Spleen (tissue), 7 donors: ENCODE data around the gene USP49.

Experiments
- POLR2A ChIP-seq, 3 donors: fragments of 450-650 bp; IDR thresholded peaks; one replicate each; pipeline ENCODE4 v1.5.1; 2017; ENCODE audit warnings: antibody characterized with exemption in 3 of 3, mild to moderate bottlenecking in 1 of 3
- TF ChIP-seq, protein P1 (sequence below), 11 experiments: fragments of 200-600 bp in 7 of 11; fragments of 450-650 bp in 4 of 11; sonication (generic) in 4 of 11; IDR thresholded peaks in 8 of 11; conservative IDR thresholded peaks in 3 of 11; 1 replicate in 7 of 11; 2 replicates in 4 of 11; pipeline versions ENCODE4 v1.4.0 to v1.8.0; 2016 to 2021; ENCODE audit warnings: antibody characterized with exemption in 11 of 11, inconsistent platforms in 4 of 11, mild to moderate bottlenecking in 1 of 11
- donor health status: DM: no; HTN: no; CAD: no; lungs with moderate emphysema.
- donor health status: DM: no; HTN: no; CAD: no.
- donor health status: DM: no; HTN: no; CAD: no.

DNA sequence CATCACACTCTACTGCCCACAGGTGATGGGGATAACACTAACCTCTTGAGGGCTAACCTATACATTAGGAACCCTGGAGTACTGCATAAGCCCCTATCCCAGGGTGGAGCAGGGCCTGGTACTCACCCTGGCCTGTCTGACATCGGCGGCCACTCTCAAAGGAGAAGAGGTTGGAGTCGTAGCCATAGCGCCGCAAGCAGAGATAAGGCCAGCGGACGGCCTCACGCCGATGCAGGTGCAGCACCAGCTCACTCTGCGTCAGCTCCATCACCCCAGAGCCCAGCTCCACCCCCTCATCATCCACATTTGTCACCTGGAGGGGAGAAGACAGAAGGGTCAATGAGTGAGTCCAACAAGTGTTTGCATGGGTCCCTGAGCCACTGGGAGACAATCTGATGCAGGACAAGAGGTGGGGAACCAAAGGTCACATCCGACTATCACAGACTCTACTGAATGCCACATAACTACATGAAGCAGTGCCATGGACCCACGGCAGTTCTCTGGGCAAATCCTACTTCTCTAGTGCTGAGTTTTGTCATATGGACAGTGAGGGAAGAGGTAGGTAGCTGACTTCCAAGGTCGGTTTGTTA is 119.8 kb downstream of the USP49 start:
- TF ChIP-seq, protein P1, sequence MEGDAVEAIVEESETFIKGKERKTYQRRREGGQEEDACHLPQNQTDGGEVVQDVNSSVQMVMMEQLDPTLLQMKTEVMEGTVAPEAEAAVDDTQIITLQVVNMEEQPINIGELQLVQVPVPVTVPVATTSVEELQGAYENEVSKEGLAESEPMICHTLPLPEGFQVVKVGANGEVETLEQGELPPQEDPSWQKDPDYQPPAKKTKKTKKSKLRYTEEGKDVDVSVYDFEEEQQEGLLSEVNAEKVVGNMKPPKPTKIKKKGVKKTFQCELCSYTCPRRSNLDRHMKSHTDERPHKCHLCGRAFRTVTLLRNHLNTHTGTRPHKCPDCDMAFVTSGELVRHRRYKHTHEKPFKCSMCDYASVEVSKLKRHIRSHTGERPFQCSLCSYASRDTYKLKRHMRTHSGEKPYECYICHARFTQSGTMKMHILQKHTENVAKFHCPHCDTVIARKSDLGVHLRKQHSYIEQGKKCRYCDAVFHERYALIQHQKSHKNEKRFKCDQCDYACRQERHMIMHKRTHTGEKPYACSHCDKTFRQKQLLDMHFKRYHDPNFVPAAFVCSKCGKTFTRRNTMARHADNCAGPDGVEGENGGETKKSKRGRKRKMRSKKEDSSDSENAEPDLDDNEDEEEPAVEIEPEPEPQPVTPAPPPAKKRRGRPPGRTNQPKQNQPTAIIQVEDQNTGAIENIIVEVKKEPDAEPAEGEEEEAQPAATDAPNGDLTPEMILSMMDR (IDR thresholded peaks at IDR 0.05 in 8 of 11, conservative IDR thresholded peaks at IDR 0.05 in 3 of 11): no peak
- TF ChIP-seq POLR2A (IDR thresholded peaks at IDR 0.05): no peak
